Calu3 (cell line): ENCODE results near the gene MYL6B. TPM values are rescaled to one million over a fixed set of nuclear protein-coding genes. Genes with fewer than 3 reads are reported as not detected.

Source experiments
- BruUV-seq: library from RNA; stranded (reverse); fragments of 400-500 nt; replicated peaks from 2 replicates; lab custom pipeline; 2021; lab: Mats Ljungman, UMichigan
- CTCF ChIA-PET: fragments of 300-600 bp; sonication (Branson Sonifier 250); formaldehyde crosslinking; loops from one replicate; lab custom pipeline; 2022; ENCODE audit warnings: antibody characterized with exemption; lab: Charles Lee
- DNase-seq: peaks from one replicate; pipeline ENCODE4 v3.0.0; 2022
- H3K27ac Mint-ChIP-seq: one replicate; pipeline ENCODE4 v1.8.0; 2022; ENCODE audit warnings: mixed read lengths; ENCODE audit not compliant: unreplicated experiment
- H3K27me3 Mint-ChIP-seq: one replicate; pipeline ENCODE4 v1.8.0; 2022; ENCODE audit warnings: mixed read lengths; ENCODE audit not compliant: unreplicated experiment
- H3K36me3 Mint-ChIP-seq: one replicate; pipeline ENCODE4 v1.8.0; 2022; ENCODE audit warnings: mild to moderate bottlenecking, moderate library complexity, mixed read lengths; ENCODE audit not compliant: insufficient read depth, unreplicated experiment
- H3K4me1 Mint-ChIP-seq: one replicate; pipeline ENCODE4 v1.8.0; 2022; ENCODE audit warnings: mild to moderate bottlenecking, low read depth, mixed read lengths; ENCODE audit not compliant: unreplicated experiment
- H3K4me3 Mint-ChIP-seq: one replicate; pipeline ENCODE4 v1.8.0; 2022; ENCODE audit warnings: mild to moderate bottlenecking, low read depth, moderate library complexity, mixed read lengths; ENCODE audit not compliant: unreplicated experiment
- H3K9me3 Mint-ChIP-seq: one replicate; pipeline ENCODE4 v1.8.0; 2022; ENCODE audit warnings: low read depth, mixed read lengths; ENCODE audit not compliant: unreplicated experiment
- CTCF ChIP-seq: fragments of 200-600 bp; IDR thresholded peaks from one replicate; pipeline ENCODE4 v1.8.0; 2022; ENCODE audit warnings: antibody characterized with exemption; ENCODE audit not compliant: unreplicated experiment
- intact Hi-C: fragments of 100-400 bp; cut with micrococcal nuclease; formaldehyde crosslinking; loops from one replicate; pipeline ENCODE4 v1.10.0; 2022; ENCODE audit not compliant: unreplicated experiment
- total RNA-seq: library from RNA; stranded (reverse); gene quantifications from 2 replicates; pipeline ENCODE4 v1.2.3, GENCODE V29; 2022

The MYL6B gene
- total RNA-seq, 1 experiment from 2014 or later, result 53.7 TPM

- intact Hi-C loops, result loop anchor here (10.0 kb wide), 1 partner anchor 344 kb away; the partner anchor contains the start of gene SPRYD4
- no peak overlapping the region for H3K27ac Mint-ChIP-seq
- no peaks in the 10 kb centered on the region for H3K27me3 Mint-ChIP-seq
- H3K36me3 Mint-ChIP-seq, result peaks cover 52% of the 10 kb centered on the region
- TF ChIP-seq CTCF, result no peak
- H3K4me1 Mint-ChIP-seq, result peaks cover 17% of the 10 kb centered on the region
- no peak for DNase-seq
- no peak overlapping the region for H3K4me3 Mint-ChIP-seq
- BruUV-seq, result no TSS peak
- CTCF ChIA-PET, result interaction anchor here (0.8 to 3.3 kb wide), 5 partner anchors 8 to 102 kb away, joined by 4 to 53 read pairs (median 5); partner anchors contain the start of genes ESYT1, MYL6, MYL6B and RNF41
- H3K9me3 Mint-ChIP-seq, result no peaks in the 10 kb centered on the region
Measured at GRCh38 chr12:56120158-56120846, 32.1 kb upstream of the MYL6B start.

- no peaks in the 10 kb centered on the region for H3K9me3 Mint-ChIP-seq
- H3K27me3 Mint-ChIP-seq, result no peaks in the 10 kb centered on the region
- DNase-seq, result no peak
- CTCF ChIA-PET, result no interaction called here
- peaks cover 41% of the 10 kb centered on the region for H3K36me3 Mint-ChIP-seq
- TF ChIP-seq CTCF, result no peak
- intact Hi-C loops, result loop anchor here (10.0 kb wide), 1 partner anchor 343 kb away; the partner anchor contains the start of gene SPRYD4
- H3K4me3 Mint-ChIP-seq, result no peak overlapping the region
- H3K4me1 Mint-ChIP-seq, result peaks cover 23% of the 10 kb centered on the region
- no TSS peak for BruUV-seq
- no peak overlapping the region for H3K27ac Mint-ChIP-seq
Measured at GRCh38 chr12:56121204-56121870, 31.1 kb upstream of the MYL6B start.

GRCh38 chr12:56122637-56123036 lies 29.8 kb upstream of the MYL6B start:
- peaks cover 32% of the 10 kb centered on the region for H3K36me3 Mint-ChIP-seq
- no peaks in the 10 kb centered on the region for H3K27me3 Mint-ChIP-seq
- no peak for TF ChIP-seq CTCF
- intact Hi-C loops, result loop anchor here (10.0 kb wide), 1 partner anchor 342 kb away; the partner anchor contains the start of gene SPRYD4
- peaks cover 36% of the 10 kb centered on the region for H3K4me1 Mint-ChIP-seq
- CTCF ChIA-PET, result interaction anchor here (1.2 kb wide), 1 partner anchor 66 kb away, joined by 5 read pairs; no protein-coding TSS in a partner anchor
- BruUV-seq, result no TSS peak
- DNase-seq, result no peak
- H3K9me3 Mint-ChIP-seq, result no peaks in the 10 kb centered on the region
- no peak overlapping the region for H3K27ac Mint-ChIP-seq
- no peak overlapping the region for H3K4me3 Mint-ChIP-seq

- Mint-ChIP-seq H3K36me3 (peaks cover 32% of the 10 kb centered on the region), H3K9me3 (no peaks in the 10 kb centered on the region), H3K27ac (no peak overlapping the region), H3K4me3 (no peak overlapping the region), H3K4me1 (peaks cover 32% of the 10 kb centered on the region), H3K27me3 (no peaks in the 10 kb centered on the region)
- intact Hi-C loops, result loop anchor here (10.0 kb wide), 1 partner anchor 341 kb away; the partner anchor contains the start of gene SPRYD4
- CTCF ChIA-PET, result interaction anchor here (0.6 to 1.2 kb wide), 3 partner anchors 38 to 66 kb away, joined by 3 to 12 read pairs (median 5); partner anchors contain the start of gene SMARCC2
- BruUV-seq, result no TSS peak
- DNase-seq, result no peak
- TF ChIP-seq CTCF, result no peak
Measured at GRCh38 chr12:56124133-56124532, 28.3 kb upstream of the MYL6B start.
